ENCODE results near the gene PRDM15. TPM values are rescaled to one million over a fixed set of nuclear protein-coding genes. Genes with fewer than 3 reads are reported as not detected.
A peak's percentile ranks its signal among the peaks of the same experiment; 100 is the strongest.

Gene PRDM15
- total and polyA plus RNA-seq, 2 donors (not counting 3 experiments of a cell fraction or from before 2014, with no cell fraction given), result 11.8 to 12.9 TPM

DNA sequence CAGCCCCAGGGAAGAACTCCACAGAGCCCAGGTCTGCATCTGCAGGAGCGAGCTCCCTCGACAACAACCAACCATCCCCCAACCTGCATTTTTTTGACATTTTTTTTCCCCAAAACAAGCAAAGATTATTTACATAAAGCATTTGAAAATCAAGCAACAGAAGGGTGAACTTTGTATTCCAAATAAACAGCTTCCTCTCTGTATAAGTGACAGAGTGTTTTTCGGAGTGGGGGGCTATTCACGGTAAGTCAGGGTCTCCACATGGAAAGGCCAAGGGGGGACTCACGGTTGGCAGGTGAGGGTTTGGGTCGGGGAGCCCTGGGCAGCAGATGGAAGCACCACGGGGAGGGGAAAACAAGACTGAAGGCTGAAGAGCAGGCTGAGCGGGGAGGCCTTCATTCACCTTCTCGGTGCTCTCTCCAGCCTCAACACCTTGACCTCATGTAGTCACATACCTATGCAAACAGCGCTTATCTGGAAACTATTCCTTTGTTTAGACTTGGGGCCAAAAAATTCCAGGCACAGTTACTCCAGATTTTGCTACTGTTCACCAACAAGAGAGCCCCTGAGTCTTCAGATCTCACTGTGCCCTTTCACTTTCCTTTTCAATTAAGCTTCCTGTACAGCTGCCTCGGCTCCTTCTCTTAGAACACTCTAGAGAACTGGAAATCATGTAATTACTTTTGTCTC is 47.1 kb upstream of the PRDM15 start:
- TF ChIP-seq GATA2 (IDR thresholded peaks at IDR 0.05; ENCODE audit: insufficient read depth, insufficient read length, low read depth, low read length), result no peak
- no peak for TF ChIP-seq EZH2 (IDR thresholded peaks at IDR 0.05; ENCODE audit: borderline replicate concordance, low read depth, low read length, severe bottlenecking)
- no peak for TF ChIP-seq FOS (IDR thresholded peaks at IDR 0.05; ENCODE audit: borderline replicate concordance, insufficient read depth, low read length)
- TF ChIP-seq, protein P1, sequence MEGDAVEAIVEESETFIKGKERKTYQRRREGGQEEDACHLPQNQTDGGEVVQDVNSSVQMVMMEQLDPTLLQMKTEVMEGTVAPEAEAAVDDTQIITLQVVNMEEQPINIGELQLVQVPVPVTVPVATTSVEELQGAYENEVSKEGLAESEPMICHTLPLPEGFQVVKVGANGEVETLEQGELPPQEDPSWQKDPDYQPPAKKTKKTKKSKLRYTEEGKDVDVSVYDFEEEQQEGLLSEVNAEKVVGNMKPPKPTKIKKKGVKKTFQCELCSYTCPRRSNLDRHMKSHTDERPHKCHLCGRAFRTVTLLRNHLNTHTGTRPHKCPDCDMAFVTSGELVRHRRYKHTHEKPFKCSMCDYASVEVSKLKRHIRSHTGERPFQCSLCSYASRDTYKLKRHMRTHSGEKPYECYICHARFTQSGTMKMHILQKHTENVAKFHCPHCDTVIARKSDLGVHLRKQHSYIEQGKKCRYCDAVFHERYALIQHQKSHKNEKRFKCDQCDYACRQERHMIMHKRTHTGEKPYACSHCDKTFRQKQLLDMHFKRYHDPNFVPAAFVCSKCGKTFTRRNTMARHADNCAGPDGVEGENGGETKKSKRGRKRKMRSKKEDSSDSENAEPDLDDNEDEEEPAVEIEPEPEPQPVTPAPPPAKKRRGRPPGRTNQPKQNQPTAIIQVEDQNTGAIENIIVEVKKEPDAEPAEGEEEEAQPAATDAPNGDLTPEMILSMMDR (IDR thresholded peaks at IDR 0.05; ENCODE audit: extremely low read depth in 1 of 2, insufficient read depth in 1 of 2, low read depth in 1 of 2, low read length in 2 of 2), result no peak
- TF ChIP-seq, protein P2, sequence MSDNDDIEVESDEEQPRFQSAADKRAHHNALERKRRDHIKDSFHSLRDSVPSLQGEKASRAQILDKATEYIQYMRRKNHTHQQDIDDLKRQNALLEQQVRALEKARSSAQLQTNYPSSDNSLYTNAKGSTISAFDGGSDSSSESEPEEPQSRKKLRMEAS (IDR thresholded peaks at IDR 0.05; ENCODE audit: insufficient read depth, insufficient read length), result no peak
- no peak for TF ChIP-seq MYC (IDR thresholded peaks at IDR 0.05; ENCODE audit: low read depth, low read length)
- no peak for TF ChIP-seq POLR2A (IDR thresholded peaks at IDR 0.05; ENCODE audit: low read depth, low read length)
- no peak for TF ChIP-seq POLR2AphosphoS5 (IDR thresholded peaks at IDR 0.05; ENCODE audit: insufficient read depth, low read depth, low read length)
- TF ChIP-seq JUN (IDR thresholded peaks at IDR 0.05; ENCODE audit: borderline replicate concordance, insufficient read depth, insufficient read length, low read depth), result no peak
- dilution Hi-C loops (cut with MboI; ENCODE audit: extremely low pct_ligation_motif_present, low sequenced_read_pairs), result no loop called here
- Histone ChIP-seq H3K4me1 (ENCODE audit: control insufficient read depth, extremely low read depth, insufficient read depth, low read length) (peaks cover 13% of the 10 kb centered on the region), H3K9me1 (replicated peaks; ENCODE audit: control insufficient read depth, extremely low read depth, insufficient read depth, low read length) (no peaks in the 10 kb centered on the region), H3K36me3 (ENCODE audit: control insufficient read depth in 2 of 2, extremely low read depth in 1 of 2, insufficient read depth in 2 of 2, low read length in 2 of 2) (no peaks in the 10 kb centered on the region), H3K9me3 (replicated peaks; ENCODE audit: control insufficient read depth, insufficient read depth, low read length) (no peaks in the 10 kb centered on the region), H3K27me3 (ENCODE audit: control insufficient read depth in 2 of 2, insufficient read depth in 2 of 2, low read length in 2 of 2) (no peaks in the 10 kb centered on the region), H4K20me1 (replicated peaks; ENCODE audit: control insufficient read depth, extremely low read depth, insufficient read depth, low read length) (no peaks in the 10 kb centered on the region), H3K9ac (replicated peaks; ENCODE audit: extremely low read depth, insufficient read depth, low read length) (peak overlapping the region; percentile 77), H3K27ac (ENCODE audit: insufficient read depth, low read depth, low read length) (peak overlapping the region; percentile 62), H2AFZ (ENCODE audit: low read depth, low read length) (peak overlapping the region; percentile 69), H3K79me2 (ENCODE audit: control insufficient read depth, insufficient read depth, low read length) (peaks cover 14% of the 10 kb centered on the region), H3K4me3 (replicated peaks in 1 of 3; ENCODE audit: insufficient read depth in 1 of 3, low read depth in 1 of 3, low read length in 3 of 3) (peak overlapping the region; percentile 0 to 40 (median 14)), H3K4me2 (ENCODE audit: insufficient read depth, low read length) (peak overlapping the region; percentile 80)
- DNase-seq (ENCODE audit: low read depth, low spot score) (peak; percentile 84), FAIRE-seq (peak; percentile 91)
- intact Hi-C loops (cut with micrococcal nuclease), result no loop called here
- ChIA-PET POLR2A (interaction anchor here (0.7 kb wide), 1 partner anchor 31 kb away, joined by 3 read pairs; no protein-coding TSS in a partner anchor), CTCF (interaction anchor here (0.7 to 2.4 kb wide), 8 partner anchors 11 to 643 kb away, joined by 3 to 14 read pairs (median 4); no protein-coding TSS in a partner anchor)
- BruUV-seq (replicated peaks), result no TSS peak
